GM12878 (cell line): ENCODE data around the gene CCDC68. TPM values are rescaled to one million over a fixed set of nuclear protein-coding genes. Genes with fewer than 3 reads are reported as not detected.

Experiments
- ATAC-seq: fragments of 200-7000 bp; cut with Tn5 transposase; 3 replicates; pipeline ENCODE4 v1.9.1; 2020; ENCODE audit warnings: mild to moderate bottlenecking, moderate library complexity
- BruUV-seq: library from RNA; stranded (reverse); fragments of 400-500 nt; replicated peaks from 2 replicates; lab custom pipeline; 2021; lab: Mats Ljungman, UMichigan
- CTCF ChIA-PET: fragments of 300-600 bp; sonication (Branson Sonifier 250); formaldehyde crosslinking; extraction: SDS; loops from one replicate; lab custom pipeline; 2021; ENCODE audit warnings: inconsistent platforms; lab: Yijun Ruan, JAX
- POLR2A ChIA-PET: fragments of 350-600 bp; formaldehyde crosslinking; extraction: SDS; loops from one replicate; lab custom pipeline; 2021; ENCODE audit warnings: inconsistent platforms; lab: Charles Lee
- RAD21 ChIA-PET: fragments of 300-600 bp; sonication (Branson Sonifier 250); formaldehyde crosslinking; loops from one replicate; lab custom pipeline; 2023; ENCODE audit warnings: antibody characterized with exemption; ENCODE audit not compliant: unreplicated experiment; lab: Charles Lee
- SMC1A ChIA-PET: fragments of 300-600 bp; sonication (Branson Sonifier 250); formaldehyde crosslinking; loops from one replicate; lab custom pipeline; 2023; ENCODE audit not compliant: unreplicated experiment, uncharacterized antibody; lab: Charles Lee
- DNase-seq: peaks from one replicate; pipeline ENCODE4 v3.0.0-alpha.2; 2011; ENCODE audit warnings: low read depth, low spot score
- FAIRE-seq: peaks from 3 replicates; lab custom pipeline; 2011; peaks lifted over from hg19 to GRCh38; lab: Jason Lieb, UNC
- H2AFZ ChIP-seq: 2 replicates; pipeline ENCODE4 v1.6.0; 2011; ENCODE audit warnings: low read depth, low read length, control low read depth; ENCODE audit not compliant: control insufficient read depth
- H3K27ac ChIP-seq: 2 replicates; pipeline ENCODE4 v1.5.1; 2011; ENCODE audit warnings: control low read depth; ENCODE audit not compliant: control insufficient read depth, insufficient read depth
- H3K27me3 ChIP-seq, 2 experiments: replicated peaks in 1 of 2; 2 replicates each; pipeline versions ENCODE4 v1.6.0 to v1.6.1; 2011; ENCODE audit warnings: low read length in 1 of 2; ENCODE audit not compliant: control insufficient read depth in 2 of 2, insufficient read depth in 2 of 2
- H3K36me3 ChIP-seq, 2 experiments: 2 replicates each; pipeline ENCODE4 v1.5.1; 2011; ENCODE audit warnings: low read length in 1 of 2; ENCODE audit not compliant: control insufficient read depth in 2 of 2, insufficient read depth in 2 of 2
- H3K4me1 ChIP-seq: 2 replicates; pipeline ENCODE4 v1.6.1; 2011; ENCODE audit warnings: mild to moderate bottlenecking, low read length, moderate library complexity, mixed read lengths; ENCODE audit not compliant: control insufficient read depth, insufficient read depth
- H3K4me2 ChIP-seq: 2 replicates; pipeline ENCODE4 v1.6.0; 2011; ENCODE audit warnings: control low read depth; ENCODE audit not compliant: control insufficient read depth, insufficient read depth
- H3K4me3 ChIP-seq: fragments of 200-600 bp; sonication (generic); 2 replicates; pipeline ENCODE4 v1.5.1; 2016
- H3K79me2 ChIP-seq: 2 replicates; pipeline ENCODE4 v1.6.0; 2011; ENCODE audit warnings: low read length; ENCODE audit not compliant: control insufficient read depth, insufficient read depth
- H3K9ac ChIP-seq: 2 replicates; pipeline ENCODE4 v1.8.0; 2011; ENCODE audit warnings: low read length, control low read depth, mixed read lengths; ENCODE audit not compliant: control insufficient read depth, insufficient read depth
- H3K9me3 ChIP-seq: replicated peaks from 3 replicates; pipeline ENCODE4 v1.5.1; 2011; ENCODE audit warnings: mild to moderate bottlenecking, low read length; ENCODE audit not compliant: control insufficient read depth, insufficient read depth
- H4K20me1 ChIP-seq: 2 replicates; pipeline ENCODE4 v1.6.0; 2011; ENCODE audit not compliant: control insufficient read depth, insufficient read depth
- ATF3 ChIP-seq: IDR thresholded peaks from 2 replicates; pipeline ENCODE4 v1.6.1; 2011; ENCODE audit warnings: low read depth, mild to moderate bottlenecking, low read length, moderate library complexity, borderline replicate concordance; ENCODE audit errors: extremely low read depth
- BACH1 ChIP-seq: fragments of 450-650 bp; IDR thresholded peaks from 2 replicates; pipeline ENCODE4 v1.6.1; 2017; ENCODE audit warnings: mild to moderate bottlenecking, borderline replicate concordance
- BMI1 ChIP-seq: fragments of 450-650 bp; IDR thresholded peaks from 2 replicates; pipeline ENCODE4 v1.6.1; 2016; ENCODE audit warnings: mild to moderate bottlenecking, moderate library complexity, borderline replicate concordance
- CREM ChIP-seq: IDR thresholded peaks from 2 replicates; pipeline ENCODE4 v1.6.1; 2014; ENCODE audit warnings: antibody characterized with exemption, low read depth
- EED ChIP-seq: sonication (generic); IDR thresholded peaks from 2 replicates; pipeline ENCODE4 v1.6.1; 2016; ENCODE audit warnings: antibody characterized with exemption, low read depth
- EZH2 ChIP-seq: IDR thresholded peaks from 2 replicates; pipeline ENCODE4 v1.6.1; 2012; ENCODE audit warnings: low read depth, mild to moderate bottlenecking, control low read depth, inconsistent platforms, low read length, borderline replicate concordance; ENCODE audit not compliant: control insufficient read depth
- HDAC2 ChIP-seq: fragments of 200-600 bp; sonication (generic); IDR thresholded peaks from 2 replicates; pipeline ENCODE4 v1.6.1; 2017
- HSF1 ChIP-seq: fragments of 150-350 bp; IDR thresholded peaks from 2 replicates; pipeline ENCODE4 v1.6.1; 2014; ENCODE audit warnings: mild to moderate bottlenecking, low read depth, low read length
- KDM1A ChIP-seq: fragments of 200-600 bp; sonication (generic); IDR thresholded peaks from 2 replicates; pipeline ENCODE4 v1.6.1; 2016; ENCODE audit warnings: borderline replicate concordance
- SMAD1 ChIP-seq: fragments of 450-650 bp; IDR thresholded peaks from 2 replicates; pipeline ENCODE4 v1.6.1; 2018; ENCODE audit warnings: mild to moderate bottlenecking, low read depth; ENCODE audit not compliant: partially characterized antibody
- SMARCA5 ChIP-seq: fragments of 450-650 bp; IDR thresholded peaks from 2 replicates; pipeline ENCODE4 v1.6.1; 2017; ENCODE audit warnings: mild to moderate bottlenecking
- SRF ChIP-seq, 2 experiments: IDR thresholded peaks; 2 replicates each; pipeline ENCODE4 v1.6.1; 2011; ENCODE audit warnings: low read depth in 2 of 2, low read length in 2 of 2, mild to moderate bottlenecking in 1 of 2, moderate library complexity in 1 of 2
- YY1 ChIP-seq: IDR thresholded peaks from 2 replicates; pipeline ENCODE4 v1.6.1; 2011; ENCODE audit warnings: low read depth, mild to moderate bottlenecking, low read length
- WGBS: methylation state at CpG from one replicate; pipeline ENCODE4 v1.1.6; 2016; ENCODE audit warnings: low lambda C conversion rate; ENCODE audit not compliant: insufficient replicate concordance, insufficient coverage; ENCODE audit errors: missing lambda C conversion rate; 5-methylcytosine and 5-hydroxymethylcytosine counted together
- in situ Hi-C: fragments of 300-500 bp; cut with MboI; formaldehyde crosslinking; loops from 9 replicates; pipeline ENCODE4 v1.14.3; 2018; ENCODE audit warnings: mixed read lengths
- intact Hi-C: fragments of 100-400 bp; cut with micrococcal nuclease; formaldehyde crosslinking; loops from one replicate; pipeline ENCODE4 v1.14.2; 2022; ENCODE audit not compliant: unreplicated experiment
- polyA plus RNA-seq, 11 experiments: library from polyadenylated mRNA; depleted of rRNA in 4 of 11; unstranded in 6 of 11; stranded (reverse) in 5 of 11; fragments of >200 nt; fragmentation: Nextera tagmentation in 4 of 11; fragmentation: Illumina TruSeq in 1 of 11; extraction: Ambion mirVana in 4 of 11; extraction: Trizol in 1 of 11; gene quantifications; 1 replicate in 1 of 11; 2 replicates in 10 of 11; pipeline versions ENCODE4 v1.2.1 to v1.2.3, GENCODE V29; 2011 to 2016; ENCODE audit warnings: inconsistent platforms in 2 of 11, missing spikeins in 2 of 11, low read depth in 1 of 11
- total RNA-seq, 4 experiments: library from RNA; depleted of rRNA in 3 of 4; stranded (reverse); fragments of >200 nt in 3 of 4; fragmentation: Illumina TruSeq in 1 of 4; extraction: Trizol in 1 of 4; gene quantifications; 2 replicates each; pipeline versions ENCODE4 v1.2.1 to v1.2.3, GENCODE V29; 2013 to 2021
- TF ChIP-seq, protein P1 (sequence below): fragments of 450-650 bp; IDR thresholded peaks from 2 replicates; pipeline ENCODE4 v1.6.1; 2017; ENCODE audit warnings: mild to moderate bottlenecking, moderate library complexity

The CCDC68 gene
- total and polyA plus RNA-seq, 10 of the 15 experiments (the other 5 are each of a cell fraction or from before 2014, with no cell fraction given): 0.04 TPM; not detected in 9

DNA sequence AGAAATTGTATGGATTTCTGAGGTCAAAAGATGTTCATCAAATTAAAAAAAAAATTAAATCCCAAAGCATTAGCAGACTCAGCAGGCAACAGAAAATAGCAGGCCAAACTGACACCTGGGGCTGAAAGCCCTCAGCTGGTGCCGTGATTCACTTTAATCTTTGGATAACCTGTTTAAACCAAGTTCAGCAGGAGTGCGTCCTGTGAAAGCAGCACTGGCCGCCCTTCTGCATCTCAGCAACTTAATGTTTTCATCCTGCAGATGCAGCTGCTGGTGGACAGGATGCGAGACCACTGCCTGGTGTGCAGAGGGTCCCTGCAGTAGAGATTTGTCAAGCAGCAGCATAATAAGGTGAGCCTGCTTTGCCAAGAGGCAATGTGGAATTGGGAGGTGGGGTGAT is 41.2 kb downstream of the CCDC68 start:
- SMC1A ChIA-PET: no interaction called here
- no peak for FAIRE-seq

More for the DNA sequence above, 41.2 kb downstream of the CCDC68 start:
- Histone ChIP-seq H3K27me3 (no peaks in the 10 kb centered on the region), H2AFZ (no peak overlapping the region), H3K9ac (no peak overlapping the region), H3K79me2 (no peaks in the 10 kb centered on the region), H4K20me1 (no peaks in the 10 kb centered on the region), H3K4me2 (no peak overlapping the region), H3K4me3 (no peak overlapping the region), H3K36me3 (no peaks in the 10 kb centered on the region), H3K9me3 (no peaks in the 10 kb centered on the region), H3K4me1 (no peaks in the 10 kb centered on the region), H3K27ac (no peak overlapping the region)
- ChIA-PET RAD21 (no interaction called here), CTCF (no interaction called here), POLR2A (no interaction called here)
- intact Hi-C loops (no loop called here), in situ Hi-C loops (no loop called here)
- no TSS peak for BruUV-seq
- DNase-seq (no peak), ATAC-seq (no peak)
- WGBS: 30% methylated on average over 4 of the region's 4 CpGs
- TF ChIP-seq BACH1 (no peak), ATF3 (no peak), HSF1 (no peak), EZH2 (no peak), SMAD1 (no peak), KDM1A (no peak), SMARCA5 (no peak), SRF (IDR thresholded peaks at IDR 0.05; ENCODE audit: low read depth in 2 of 2, low read length in 2 of 2) (no peak), BMI1 (no peak), HDAC2 (no peak), CREM (no peak), EED (no peak), YY1 (no peak)
- TF ChIP-seq, protein P1, sequence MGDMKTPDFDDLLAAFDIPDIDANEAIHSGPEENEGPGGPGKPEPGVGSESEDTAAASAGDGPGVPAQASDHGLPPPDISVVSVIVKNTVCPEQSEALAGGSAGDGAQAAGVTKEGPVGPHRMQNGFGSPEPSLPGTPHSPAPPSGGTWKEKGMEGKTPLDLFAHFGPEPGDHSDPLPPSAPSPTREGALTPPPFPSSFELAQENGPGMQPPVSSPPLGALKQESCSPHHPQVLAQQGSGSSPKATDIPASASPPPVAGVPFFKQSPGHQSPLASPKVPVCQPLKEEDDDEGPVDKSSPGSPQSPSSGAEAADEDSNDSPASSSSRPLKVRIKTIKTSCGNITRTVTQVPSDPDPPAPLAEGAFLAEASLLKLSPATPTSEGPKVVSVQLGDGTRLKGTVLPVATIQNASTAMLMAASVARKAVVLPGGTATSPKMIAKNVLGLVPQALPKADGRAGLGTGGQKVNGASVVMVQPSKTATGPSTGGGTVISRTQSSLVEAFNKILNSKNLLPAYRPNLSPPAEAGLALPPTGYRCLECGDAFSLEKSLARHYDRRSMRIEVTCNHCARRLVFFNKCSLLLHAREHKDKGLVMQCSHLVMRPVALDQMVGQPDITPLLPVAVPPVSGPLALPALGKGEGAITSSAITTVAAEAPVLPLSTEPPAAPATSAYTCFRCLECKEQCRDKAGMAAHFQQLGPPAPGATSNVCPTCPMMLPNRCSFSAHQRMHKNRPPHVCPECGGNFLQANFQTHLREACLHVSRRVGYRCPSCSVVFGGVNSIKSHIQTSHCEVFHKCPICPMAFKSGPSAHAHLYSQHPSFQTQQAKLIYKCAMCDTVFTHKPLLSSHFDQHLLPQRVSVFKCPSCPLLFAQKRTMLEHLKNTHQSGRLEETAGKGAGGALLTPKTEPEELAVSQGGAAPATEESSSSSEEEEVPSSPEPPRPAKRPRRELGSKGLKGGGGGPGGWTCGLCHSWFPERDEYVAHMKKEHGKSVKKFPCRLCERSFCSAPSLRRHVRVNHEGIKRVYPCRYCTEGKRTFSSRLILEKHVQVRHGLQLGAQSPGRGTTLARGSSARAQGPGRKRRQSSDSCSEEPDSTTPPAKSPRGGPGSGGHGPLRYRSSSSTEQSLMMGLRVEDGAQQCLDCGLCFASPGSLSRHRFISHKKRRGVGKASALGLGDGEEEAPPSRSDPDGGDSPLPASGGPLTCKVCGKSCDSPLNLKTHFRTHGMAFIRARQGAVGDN: no peak
